ENCODE results near the gene S100A3.
A peak's percentile ranks its signal among the peaks of the same experiment; 100 is the strongest.

The S100A3 gene

DNA sequence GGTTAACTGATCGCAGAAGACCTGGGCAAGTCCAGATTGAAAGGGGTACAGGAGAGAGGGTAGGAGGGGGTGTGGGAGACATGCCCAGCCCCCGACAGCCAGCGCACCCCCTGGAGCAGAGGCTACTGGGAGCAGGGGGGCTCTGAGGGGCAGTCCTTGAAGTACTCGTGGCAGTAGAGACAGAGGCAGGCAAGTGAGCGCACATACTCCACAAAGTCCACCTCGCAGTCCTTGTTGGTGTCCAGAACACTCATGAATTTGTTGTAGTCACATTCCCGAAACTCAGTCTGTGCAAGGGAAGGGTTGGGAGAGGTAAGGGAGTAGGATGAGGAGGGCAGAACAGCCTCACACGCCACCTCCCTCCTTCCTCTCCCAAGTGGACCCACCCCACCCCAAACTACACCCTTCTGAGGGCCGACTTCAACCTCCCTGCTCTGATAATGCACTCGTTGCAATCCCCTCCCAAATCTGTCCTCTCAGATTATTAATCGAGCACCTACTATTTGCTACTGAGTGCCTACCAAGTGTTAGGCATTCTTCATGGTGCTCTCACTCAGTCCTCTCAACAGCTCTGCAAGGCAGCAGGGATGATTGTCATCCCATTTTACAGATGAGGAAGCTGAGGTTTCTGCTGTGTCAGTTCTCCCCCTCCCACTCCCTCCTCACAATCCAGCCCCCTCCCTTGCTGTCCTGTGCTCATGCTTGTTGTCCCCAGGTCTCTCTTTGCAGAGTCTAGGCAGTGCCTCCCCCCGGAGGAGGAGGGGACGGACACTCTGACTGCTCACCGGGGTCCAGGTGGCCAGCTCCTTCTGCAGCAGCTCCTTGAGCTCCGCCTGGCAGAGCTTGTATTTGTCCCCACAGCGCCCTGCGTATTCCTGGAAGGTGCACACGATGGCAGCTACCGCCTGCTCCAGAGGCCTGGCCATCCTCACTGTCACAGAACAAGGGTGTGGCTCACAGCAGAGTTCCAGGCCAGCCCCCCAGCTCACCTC, 1.2 kb downstream of the S100A3 start:
- DNase-seq (ENCODE audit: low spot score), result no peak

DNA sequence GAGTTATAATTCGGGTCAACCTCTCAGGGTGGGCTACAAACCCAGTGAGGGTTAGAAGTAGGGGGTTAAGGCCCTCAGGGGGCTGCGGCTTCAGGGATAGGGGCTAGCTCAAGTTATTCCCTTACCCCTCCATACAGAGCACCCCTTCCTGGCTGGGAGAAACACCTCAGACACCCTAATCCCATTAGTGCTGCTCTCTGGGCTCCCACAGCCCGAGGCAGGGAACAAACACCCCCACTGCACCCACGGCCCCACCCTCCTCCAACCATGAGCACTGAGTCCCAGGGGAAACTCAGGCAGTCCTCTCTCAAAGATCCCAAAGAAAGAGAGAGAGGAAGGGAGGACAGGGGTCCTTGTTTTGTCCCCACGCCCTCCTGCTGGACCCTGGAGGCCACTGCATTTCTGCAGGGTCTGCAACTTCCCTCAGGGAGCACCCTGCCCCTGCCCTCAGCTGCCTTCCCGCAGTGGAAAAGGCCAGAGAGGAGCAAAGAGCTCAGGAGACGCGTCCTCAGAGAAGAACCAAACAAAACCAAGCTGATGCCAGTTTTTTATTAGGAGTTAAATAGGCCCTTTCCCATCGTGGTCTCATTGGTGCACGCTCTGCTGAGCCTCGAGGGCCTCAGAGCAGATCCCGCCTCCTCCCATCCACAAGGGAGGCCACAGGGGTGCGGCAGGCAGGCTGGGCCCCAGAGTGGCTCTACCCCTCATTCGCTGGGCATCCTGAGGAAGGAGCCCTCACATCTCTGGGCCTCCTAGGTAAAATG, 2.1 kb downstream of the S100A3 start:
- no peak for DNase-seq (ENCODE audit: low spot score)

DNA sequence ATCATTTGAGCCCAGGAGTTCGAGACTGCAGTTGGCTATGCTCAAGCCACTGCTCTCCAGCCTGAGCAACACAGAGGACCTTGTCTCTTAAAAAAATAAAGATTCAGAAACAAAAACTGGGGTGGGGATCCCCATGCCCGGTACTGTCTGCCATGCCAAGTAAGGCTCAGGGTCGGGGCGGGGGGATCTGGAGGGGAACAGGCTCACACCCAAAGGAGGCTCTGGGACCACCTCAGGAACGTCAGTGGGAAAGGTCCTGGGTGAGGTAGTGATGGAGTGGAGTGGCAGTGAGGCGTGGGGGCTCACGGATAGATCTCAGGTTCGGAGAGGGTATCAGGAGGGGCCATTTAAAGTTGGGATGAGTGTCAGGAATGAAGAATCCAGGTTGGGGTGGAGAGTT, 2.7 kb downstream of the S100A3 start:
- DNase-seq (ENCODE audit: low spot score), result no peak

DNA sequence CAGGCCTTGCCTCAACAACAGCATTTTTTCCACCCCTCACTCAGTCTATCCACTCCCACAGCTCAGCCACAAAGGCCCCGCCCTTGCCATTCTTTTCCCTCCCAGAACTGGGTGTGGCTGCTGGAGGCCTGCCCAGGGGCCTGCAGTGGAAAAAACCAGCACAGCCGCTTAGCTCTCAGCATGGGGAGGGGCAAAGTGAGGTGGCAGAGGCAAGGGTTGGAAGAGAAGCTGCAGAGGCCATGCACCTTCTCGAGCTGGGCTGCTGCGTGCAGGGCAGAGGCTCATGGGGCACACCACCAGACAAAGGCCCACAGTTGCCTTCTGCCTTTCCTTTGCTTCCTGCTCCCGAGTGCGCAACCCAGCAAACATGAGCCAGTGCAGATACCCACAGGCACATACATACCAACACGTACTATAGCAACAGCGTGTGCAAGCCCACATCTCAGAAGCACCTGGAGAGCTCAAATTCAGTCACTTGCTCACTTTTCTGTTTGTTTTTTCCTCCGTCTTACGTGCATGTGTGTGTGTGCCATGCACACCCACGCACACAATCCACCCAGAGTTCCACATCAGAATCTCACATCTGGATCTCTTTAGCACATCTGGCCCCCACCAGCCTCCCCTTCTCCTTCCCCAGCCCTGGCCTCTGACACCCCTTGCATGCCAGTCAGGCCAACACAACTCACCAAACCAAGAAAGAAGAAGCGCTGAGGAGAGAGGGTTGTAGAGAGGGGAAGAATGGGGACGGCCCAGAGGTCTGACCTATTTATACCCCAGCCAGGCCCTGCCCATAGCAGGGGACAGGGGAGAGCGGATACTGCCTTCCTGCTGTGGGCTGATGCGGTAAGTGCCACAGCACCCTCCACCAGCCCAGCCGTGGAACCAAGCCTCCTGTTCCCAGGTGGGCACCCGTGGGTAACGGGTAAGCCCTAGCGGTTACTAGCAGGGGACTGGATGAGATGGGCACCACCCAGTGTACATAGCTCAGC, 3.7 kb downstream of the S100A3 start, which contains the start of gene S100A4:
Gene S100A4 (minus strand): TSS at position 740 of the 989 bp plus-strand sequence. CDS start 1,012 bp downstream, outside the sequence.
- peak; percentile 88 for DNase-seq (ENCODE audit: low spot score)

DNA sequence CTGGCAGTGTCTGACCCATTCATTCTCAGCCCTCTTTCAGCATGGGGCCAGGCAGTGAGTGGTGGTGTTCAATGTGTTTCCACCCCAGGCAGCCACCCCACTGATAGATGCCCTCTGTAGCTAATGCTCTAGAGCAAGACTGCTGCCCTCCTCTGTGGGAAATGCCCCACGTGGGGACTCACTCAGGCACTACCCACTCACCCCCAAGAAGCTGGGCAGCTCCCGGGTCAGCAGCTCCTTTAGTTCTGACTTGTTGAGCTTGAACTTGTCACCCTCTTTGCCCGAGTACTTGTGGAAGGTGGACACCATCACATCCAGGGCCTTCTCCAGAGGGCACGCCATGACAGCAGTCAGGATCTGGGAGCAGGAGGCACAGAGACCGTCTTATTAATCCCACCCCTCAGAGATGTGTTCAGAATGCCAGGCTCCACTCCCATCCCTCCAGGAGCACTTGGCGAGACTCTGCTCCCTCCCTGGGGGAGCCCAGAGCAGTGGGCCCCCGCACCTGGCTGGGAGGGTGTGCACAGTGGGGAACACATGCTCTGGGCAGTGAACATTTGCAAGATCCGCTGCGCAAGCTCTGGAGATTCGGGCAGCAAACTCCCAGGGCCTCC, 4.5 kb downstream of the S100A3 start:
- no peak for DNase-seq (ENCODE audit: low spot score)

DNA sequence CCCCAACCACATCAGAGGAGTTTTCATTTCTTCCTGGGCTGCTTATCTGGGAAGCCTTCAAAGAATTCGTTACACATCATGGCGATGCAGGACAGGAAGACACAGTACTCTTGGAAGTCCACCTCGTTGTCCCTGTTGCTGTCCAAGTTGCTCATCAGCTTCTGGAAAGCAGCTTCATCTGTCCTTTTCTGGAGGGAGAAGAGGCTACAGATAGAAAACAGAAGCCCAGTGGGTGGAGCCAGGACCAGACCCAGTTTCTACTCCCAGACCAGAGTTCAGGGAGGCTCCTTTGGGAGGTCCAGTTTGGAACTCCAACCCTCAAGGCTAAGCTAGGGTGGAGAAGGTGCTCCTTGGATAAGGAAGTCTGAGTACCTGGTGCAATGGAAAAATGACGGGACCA, 5.3 kb downstream of the S100A3 start:
- no peak for DNase-seq (ENCODE audit: low spot score)

DNA sequence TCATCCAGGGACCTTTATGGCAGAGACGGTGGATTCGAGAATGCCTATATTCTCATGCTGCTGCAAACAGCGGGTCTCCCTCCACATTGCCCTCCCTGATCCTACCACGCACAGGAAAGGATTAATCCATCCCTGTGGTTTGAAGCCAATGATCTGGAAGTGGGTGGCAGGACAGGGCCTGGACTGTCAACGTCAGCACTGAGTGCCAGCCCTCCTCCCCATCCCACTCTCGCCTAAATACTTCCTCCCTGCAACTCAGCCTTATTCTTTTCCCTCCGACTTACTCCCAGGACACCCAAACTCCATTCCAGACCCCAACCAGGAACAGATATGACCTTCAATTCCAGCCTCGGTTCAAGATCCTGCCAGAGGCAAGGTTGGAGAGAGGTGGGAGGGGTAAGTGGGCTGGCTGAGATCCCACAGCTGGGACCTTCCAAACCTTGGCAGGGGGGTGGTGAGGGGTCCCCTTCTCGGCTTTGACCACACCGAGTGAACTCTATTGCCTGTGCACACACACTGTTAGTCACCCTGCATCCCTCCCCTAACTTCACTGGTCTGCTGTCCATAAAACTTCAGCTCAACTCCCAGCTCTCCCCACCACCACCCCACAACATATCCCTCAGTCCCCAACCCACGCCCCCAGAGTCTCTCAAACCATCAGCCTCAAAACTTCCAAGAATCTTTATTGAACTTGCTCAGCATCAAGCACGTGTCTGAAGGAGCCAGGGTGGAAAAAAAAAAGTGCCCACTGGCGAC, 5.9 kb downstream of the S100A3 start:
- no peak for DNase-seq (ENCODE audit: low spot score)

DNA sequence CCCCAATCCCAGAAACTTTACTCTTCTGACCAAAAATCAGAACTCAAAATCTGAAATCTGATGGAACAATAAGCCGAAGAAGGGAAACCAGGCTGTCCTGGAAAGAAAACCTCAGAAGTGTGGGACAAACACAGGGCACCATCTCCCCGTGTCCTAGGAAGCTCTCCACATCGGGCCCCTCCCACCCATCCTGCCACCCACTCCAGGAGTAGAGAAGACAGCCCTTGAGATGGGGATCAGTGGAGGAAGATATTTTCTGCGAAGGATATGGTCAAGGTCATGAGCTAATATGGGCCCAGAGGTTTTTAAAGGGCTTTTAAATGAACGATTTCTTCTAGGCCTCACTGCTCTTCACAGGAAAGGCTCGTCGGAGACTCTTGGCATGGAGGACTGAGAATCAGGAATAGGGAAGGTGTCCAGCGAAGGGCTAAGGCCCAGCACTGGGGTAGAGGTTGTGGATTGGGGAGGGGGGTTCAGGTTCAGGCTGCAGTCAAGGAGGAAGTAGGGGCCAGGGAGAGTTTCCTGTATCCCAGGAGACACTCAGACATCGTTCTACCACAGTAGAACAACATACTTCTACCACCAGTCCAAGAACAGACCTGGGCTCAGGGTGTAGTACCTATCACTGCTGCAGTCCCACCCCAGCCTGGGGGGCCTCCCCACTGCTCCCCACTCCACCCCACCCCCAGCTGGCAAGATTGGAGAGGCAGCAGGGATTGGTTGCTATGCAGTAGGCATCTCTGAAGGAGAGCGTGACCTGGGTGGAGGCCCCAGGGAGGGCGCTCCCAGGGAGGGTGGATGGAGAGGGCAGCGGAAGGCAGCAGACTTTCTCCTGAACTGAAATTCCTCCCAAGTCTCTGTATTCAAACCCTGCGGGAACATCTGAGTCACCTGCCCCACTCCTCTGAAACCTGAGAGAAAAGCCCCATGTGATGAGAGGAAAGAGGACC, 7.1 kb downstream of the S100A3 start:
- no peak for DNase-seq (ENCODE audit: low spot score)

DNA sequence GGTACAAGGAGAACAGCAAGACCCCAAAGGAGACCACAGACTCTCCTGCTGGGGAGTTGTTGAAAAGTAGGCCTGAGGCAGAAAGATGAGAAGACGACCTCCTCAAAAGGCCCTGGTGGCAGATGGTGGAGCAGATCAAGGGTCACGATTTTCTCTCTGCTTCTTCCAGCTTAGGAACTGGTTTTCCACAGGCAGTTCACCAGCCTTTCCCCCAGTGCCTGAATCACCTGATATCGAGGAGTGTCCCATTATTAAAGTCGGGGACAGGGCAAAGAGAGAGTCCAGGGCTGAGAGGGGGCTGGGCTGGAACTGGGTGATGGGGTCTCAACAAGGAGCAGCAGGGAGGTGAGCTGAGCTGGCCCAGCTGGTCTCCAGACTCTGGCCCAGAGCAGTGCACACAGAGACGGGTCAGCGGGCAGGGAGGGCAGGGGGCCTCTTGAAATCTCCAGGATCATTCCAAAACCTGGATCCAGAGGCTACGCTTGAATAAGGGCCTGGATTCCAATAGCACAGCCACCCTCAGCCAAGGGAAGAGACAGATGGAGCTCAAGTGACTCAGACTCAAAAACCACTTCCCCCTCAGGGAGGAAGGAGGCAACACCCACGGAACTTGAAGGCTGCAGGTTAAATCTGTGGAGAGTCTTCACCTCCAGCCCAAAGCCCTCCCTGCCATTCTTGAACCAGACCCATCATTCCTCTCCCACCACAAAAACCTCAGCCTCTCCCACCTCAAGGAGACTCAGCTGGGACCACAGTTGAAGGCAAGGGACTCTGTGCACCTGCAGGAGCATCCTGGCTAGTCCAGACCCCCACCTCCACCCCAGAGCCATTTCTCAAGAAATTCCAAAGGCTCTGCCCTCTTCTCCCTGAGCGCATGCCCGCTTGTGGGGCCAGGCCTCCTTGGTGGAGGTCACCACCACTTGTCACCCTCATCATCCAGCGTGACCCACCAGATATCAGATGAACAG, 8.4 kb downstream of the S100A3 start, which contains the start of gene S100A5:
Gene S100A5 (minus strand): TSS at position 541 of the 968 bp plus-strand sequence. CDS start 743 bp downstream, outside the sequence.
- no peak for DNase-seq (ENCODE audit: low spot score)

DNA sequence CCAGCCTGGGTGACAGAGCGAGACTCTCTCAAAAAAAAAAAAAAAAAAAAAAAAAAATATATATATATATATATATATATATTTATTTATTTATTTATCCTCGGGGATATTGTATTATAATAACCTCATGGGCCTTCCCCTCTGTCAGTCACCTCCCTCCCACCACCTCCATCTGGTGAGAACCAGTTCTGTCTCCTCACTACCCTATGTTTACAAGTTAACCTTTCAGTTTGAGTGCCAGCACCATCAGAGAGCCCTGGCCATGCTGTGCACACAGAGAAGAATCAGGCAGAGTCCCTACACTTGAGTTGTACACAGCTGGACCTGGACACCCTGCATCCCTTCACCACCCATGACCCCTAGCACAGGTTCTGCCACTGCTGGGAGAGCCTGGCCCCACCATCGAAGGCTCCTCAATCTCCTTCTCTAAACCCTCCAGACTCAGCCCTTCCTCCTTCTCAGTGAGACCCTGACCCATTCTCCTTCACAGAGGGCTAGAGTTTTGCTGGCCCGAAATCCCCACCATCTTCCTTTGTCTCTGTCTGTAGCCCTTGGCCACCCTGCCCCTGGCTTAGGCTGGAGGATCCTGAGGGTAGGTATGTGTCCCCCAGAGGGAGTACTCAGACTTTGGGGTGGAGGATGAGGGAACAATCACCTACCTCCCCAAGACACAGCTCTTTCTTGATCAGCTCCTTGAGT, 9.5 kb downstream of the S100A3 start:
- DNase-seq (ENCODE audit: low spot score), result no peak

DNA sequence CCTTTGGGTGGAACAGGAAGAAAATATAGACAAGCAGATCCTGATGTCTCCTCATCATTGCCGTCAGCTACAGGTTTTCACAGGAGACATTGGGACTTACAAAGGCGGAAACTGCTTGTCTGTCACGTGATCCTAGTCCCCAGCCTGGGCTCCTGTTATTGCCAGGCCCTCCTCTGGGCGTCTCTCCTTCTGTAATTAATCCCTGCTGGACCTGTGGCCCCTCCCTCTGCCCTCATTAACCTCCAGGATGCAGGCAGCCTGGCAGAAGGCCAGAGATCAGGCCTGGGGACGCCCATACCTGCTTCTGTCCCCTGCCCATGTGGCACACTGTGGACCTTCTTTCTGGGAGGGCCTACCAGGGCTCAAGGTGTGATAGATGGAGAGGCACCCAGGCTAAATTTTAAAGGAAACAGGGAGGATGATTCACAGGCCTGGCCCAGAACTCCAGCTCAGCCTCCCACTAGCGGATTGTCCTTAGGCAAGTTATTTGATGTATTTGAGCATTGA, 10.7 kb downstream of the S100A3 start:
- peak; percentile 70 for DNase-seq (ENCODE audit: low spot score)

DNA sequence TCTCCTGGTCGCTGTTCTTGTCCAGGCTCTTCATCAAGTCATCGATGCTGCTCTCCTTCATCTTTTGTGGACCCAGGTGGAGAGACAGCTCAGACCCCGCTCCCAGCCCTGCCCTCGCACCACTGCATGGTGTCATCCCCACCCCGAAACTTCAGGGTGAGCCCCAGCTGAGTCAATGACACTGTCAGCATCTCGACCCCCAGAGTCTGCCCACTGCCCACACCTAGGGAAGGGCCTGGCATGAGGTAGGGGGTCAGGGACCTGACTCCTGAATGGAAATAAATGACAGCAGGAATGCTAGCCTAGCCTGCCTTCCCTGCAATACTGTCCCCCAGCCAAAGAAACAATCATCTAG, 11.7 kb downstream of the S100A3 start:
- DNase-seq (ENCODE audit: low spot score), result no peak

DNA sequence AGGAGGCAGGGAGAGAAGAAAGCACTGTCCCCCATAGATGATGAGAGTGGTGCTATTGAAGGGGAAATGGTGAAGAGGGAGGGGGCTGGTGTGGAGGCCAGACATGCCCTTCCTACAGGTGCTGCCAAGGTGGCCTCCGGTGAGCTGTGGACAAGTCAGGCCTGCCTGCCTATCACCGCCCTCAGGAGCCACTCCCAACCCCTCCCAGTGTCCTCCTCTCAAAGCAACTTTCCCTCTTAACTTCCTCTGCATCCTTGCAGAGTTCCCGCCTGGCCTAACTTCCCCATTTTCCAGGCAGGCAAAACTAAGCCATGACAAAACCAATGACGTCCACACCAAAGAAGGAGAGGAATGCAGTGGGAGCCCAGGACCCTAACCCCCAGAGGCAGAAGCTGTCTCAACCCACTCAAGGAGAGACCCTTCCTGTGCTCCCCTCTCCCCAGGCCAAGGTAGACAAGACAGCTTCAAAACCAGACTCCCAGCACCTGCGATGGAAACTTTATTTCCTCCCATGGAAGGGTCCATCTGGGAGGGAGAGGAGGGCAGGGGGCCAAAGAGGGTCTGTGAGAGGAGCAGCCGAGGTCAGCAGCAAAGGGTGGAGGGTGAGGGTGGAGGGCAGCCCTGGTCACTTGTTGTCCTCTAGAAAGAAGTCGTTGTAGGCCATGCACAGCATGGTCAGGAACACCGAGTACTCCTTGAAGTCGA, 12.2 kb downstream of the S100A3 start:
- DNase-seq (ENCODE audit: low spot score), result peak; percentile 42

DNA sequence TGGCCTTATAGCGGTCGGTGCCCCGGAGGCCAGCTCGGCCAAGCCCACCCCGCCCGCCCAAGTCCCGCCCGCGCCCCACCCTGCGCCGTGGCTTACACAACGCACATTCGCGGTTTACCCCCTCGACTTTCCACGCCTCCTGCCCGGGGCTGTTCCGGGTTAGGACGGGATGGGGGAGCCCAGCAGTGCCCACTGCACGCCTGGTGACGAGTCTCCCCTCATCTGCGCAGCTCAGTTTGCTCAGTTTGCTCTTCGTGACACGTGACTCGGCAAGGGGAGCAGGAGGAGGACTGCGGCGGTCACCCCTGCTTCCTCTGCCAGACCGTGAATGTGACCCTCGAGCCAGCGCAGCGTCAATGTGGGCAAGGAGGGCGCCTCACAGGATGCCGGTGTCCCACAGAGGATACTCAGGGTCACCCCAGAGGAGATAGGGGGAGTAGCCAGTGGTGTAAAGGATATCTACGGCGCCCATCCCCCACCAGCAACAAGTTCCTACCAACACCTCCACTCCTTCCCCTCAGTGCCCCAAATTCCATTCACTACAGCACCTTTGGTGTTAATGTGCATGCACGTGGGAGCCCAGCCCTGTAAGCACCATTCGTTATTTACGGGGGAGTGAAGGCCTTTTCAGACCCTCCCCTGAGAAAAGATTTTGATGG, 12.9 kb downstream of the S100A3 start:
- peak; percentile 75 for DNase-seq (ENCODE audit: low spot score)

DNA sequence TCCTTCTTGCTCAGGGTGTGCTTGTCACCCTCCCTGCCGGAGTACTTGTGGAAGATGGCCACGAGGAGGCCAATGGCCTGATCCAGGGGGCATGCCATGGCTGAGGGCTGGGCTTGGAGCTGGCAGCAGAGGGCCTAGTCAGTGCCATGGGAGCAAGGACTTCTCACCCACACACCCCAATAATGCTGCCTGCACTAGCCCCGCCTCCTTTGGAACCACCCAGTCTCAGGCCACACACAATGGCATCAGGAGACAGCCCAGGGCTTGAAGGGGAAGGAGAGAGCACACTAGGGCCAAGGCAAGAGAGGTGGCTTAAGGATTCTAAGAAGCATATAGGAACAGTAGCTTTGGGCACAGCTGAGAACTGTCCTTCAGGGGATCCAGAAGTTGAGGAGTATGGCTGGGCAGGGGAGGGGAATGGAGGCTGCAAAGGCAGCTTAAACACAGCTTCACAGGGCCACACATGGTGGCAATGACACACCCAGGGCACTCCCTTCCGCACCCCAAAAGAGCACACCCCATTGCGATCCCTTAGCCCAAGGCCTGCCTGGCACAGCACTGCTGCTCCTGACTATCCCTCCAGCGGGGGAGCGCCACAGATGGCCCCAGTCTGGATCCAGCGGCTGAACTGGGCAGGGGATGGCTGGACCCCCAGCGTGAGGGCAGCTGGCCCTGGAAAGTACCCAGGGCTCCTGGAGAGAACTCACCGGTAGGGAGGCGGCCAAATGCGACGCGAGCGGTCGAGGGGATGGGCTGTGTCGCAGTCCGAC, 13.6 kb downstream of the S100A3 start, which contains the start of gene S100A6:
Gene S100A6 (minus strand): TSS at position 750 of the 770 bp plus-strand sequence. CDS start 652 bp downstream, at position 98.
- peak; percentile 81 for DNase-seq (ENCODE audit: low spot score)

All from cerebellar cortex (tissue), 1 donor.